CD14-positive monocyte (primary cell): ENCODE measurements around the gene CMPK2. TPM values are rescaled to one million over a fixed set of nuclear protein-coding genes. Genes with fewer than 3 reads are reported as not detected.

Source experiments
- DNase-seq, 3 donors: peaks; one replicate each; pipeline ENCODE4 v3.0.0-alpha.2; 2011 to 2022
- H2AFZ ChIP-seq: 2 replicates; pipeline ENCODE4 v1.6.0; 2012; ENCODE audit warnings: mild to moderate bottlenecking, low read depth, low read length, inconsistent platforms; ENCODE audit not compliant: insufficient read depth, poor library complexity, severe bottlenecking
- H3K27ac ChIP-seq, 2 donors: 1 replicate in 1 of 2; 2 replicates in 1 of 2; pipeline ENCODE4 v1.5.1; 2012 to 2013; ENCODE audit warnings: low read length in 2 of 2, control low read depth in 1 of 2, inconsistent platforms in 1 of 2, low read depth in 1 of 2, mild to moderate bottlenecking in 1 of 2
- H3K27me3 ChIP-seq, 2 donors: one replicate each; pipeline versions ENCODE4 v1.6.0 to v1.6.1; 2011 to 2013; ENCODE audit warnings: low read length in 2 of 2; ENCODE audit not compliant: control insufficient read depth in 2 of 2, insufficient read depth in 2 of 2
- H3K36me3 ChIP-seq, 2 donors: replicated peaks in 1 of 2; 1 replicate in 1 of 2; 2 replicates in 1 of 2; pipeline versions ENCODE4 v1.5.1 to v1.6.1; 2012 to 2013; ENCODE audit warnings: low read length in 2 of 2, control low read depth in 1 of 2, inconsistent platforms in 1 of 2, mild to moderate bottlenecking in 1 of 2; ENCODE audit not compliant: insufficient read depth in 2 of 2, control insufficient read depth in 1 of 2
- H3K4me1 ChIP-seq, 2 donors: 1 replicate in 1 of 2; 2 replicates in 1 of 2; pipeline versions ENCODE4 v1.5.1 to v1.6.1; 2012 to 2013; ENCODE audit warnings: low read length in 2 of 2, control low read depth in 1 of 2, inconsistent platforms in 1 of 2, mild to moderate bottlenecking in 1 of 2, moderate library complexity in 1 of 2; ENCODE audit not compliant: insufficient read depth in 2 of 2, control insufficient read depth in 1 of 2
- H3K4me2 ChIP-seq: replicated peaks from 2 replicates; pipeline ENCODE3; 2012; ENCODE audit warnings: low read length, moderate library complexity, mild to moderate bottlenecking; ENCODE audit not compliant: poor library complexity, severe bottlenecking; ENCODE audit errors: extremely low read depth
- H3K4me3 ChIP-seq, 3 experiments: fragments of 200-600 bp in 1 of 3; sonication (generic) in 1 of 3; replicated peaks in 1 of 3; 1 replicate in 2 of 3; 2 replicates in 1 of 3; pipeline ENCODE4 v1.5.1; 2011 to 2013; ENCODE audit warnings: low read length in 3 of 3, mild to moderate bottlenecking in 3 of 3, control low read depth in 2 of 3, low read depth in 2 of 3, inconsistent platforms in 1 of 3, moderate library complexity in 1 of 3
- H3K79me2 ChIP-seq: 2 replicates; pipeline ENCODE4 v1.6.0; 2012; ENCODE audit warnings: mild to moderate bottlenecking, control low read depth, inconsistent platforms, low read length, moderate library complexity; ENCODE audit not compliant: insufficient read depth
- H3K9ac ChIP-seq: 2 replicates; pipeline ENCODE4 v1.6.0; 2017; ENCODE audit warnings: low read length, mild to moderate bottlenecking; ENCODE audit not compliant: insufficient read depth, poor library complexity, severe bottlenecking
- H3K9me3 ChIP-seq, 2 donors: replicated peaks in 1 of 2; 1 replicate in 1 of 2; 2 replicates in 1 of 2; pipeline versions ENCODE4 v1.5.1 to v1.6.1; 2012 to 2013; ENCODE audit warnings: low read length in 2 of 2, control low read depth in 1 of 2; ENCODE audit not compliant: control insufficient read depth in 1 of 2, insufficient read depth in 1 of 2
- H4K20me1 ChIP-seq: 2 replicates; pipeline ENCODE4 v1.6.0; 2012; ENCODE audit warnings: mild to moderate bottlenecking, low read length, control low read depth, moderate library complexity; ENCODE audit not compliant: insufficient read depth
- H3K27ac Mint-ChIP-seq, 7 donors: one replicate each; pipeline ENCODE4 v1.8.0; 2020; ENCODE audit warnings: mild to moderate bottlenecking in 7 of 7, mixed read lengths in 7 of 7, moderate library complexity in 6 of 7, inconsistent platforms in 2 of 7
- H3K27me3 Mint-ChIP-seq, 3 donors: one replicate each; pipeline ENCODE4 v1.8.0; 2021 to 2022; ENCODE audit warnings: low read depth in 3 of 3, mild to moderate bottlenecking in 3 of 3, mixed read lengths in 3 of 3, moderate library complexity in 3 of 3, inconsistent platforms in 1 of 3
- H3K36me3 Mint-ChIP-seq, 2 donors: one replicate each; pipeline ENCODE4 v1.8.0; 2020; ENCODE audit warnings: mixed read lengths in 2 of 2, inconsistent platforms in 1 of 2, mild to moderate bottlenecking in 1 of 2
- H3K4me1 Mint-ChIP-seq: one replicate; pipeline ENCODE4 v1.8.0; 2020; ENCODE audit warnings: mild to moderate bottlenecking, mixed read lengths
- H3K4me3 Mint-ChIP-seq, 2 donors: one replicate each; pipeline ENCODE4 v1.8.0; 2020; ENCODE audit warnings: mild to moderate bottlenecking in 2 of 2, mixed read lengths in 2 of 2, moderate library complexity in 1 of 2
- H3K9me3 Mint-ChIP-seq, 7 donors: one replicate each; pipeline ENCODE4 v1.8.0; 2020 to 2022; ENCODE audit warnings: mixed read lengths in 7 of 7, mild to moderate bottlenecking in 6 of 7, moderate library complexity in 6 of 7, inconsistent platforms in 2 of 7
- WGBS: methylation state at CpG from one replicate; pipeline ENCODE4 v1.1.5; 2013; ENCODE audit warnings: missing lambda C conversion rate; ENCODE audit not compliant: insufficient coverage; 5-methylcytosine and 5-hydroxymethylcytosine counted together
- intact Hi-C, 2 donors: fragments of 100-400 bp; cut with micrococcal nuclease; formaldehyde crosslinking; loops; one replicate each; pipeline versions ENCODE4 v1.15.0 to v1.15.1; 2023
- polyA minus RNA-seq: library from RNA; depleted of rRNA, polyadenylated mRNA; stranded (reverse); fragments of >200 nt; gene quantifications from 2 replicates; pipeline ENCODE4 v1.2.3, GENCODE V29; 2012
- polyA plus RNA-seq, 3 donors: library from polyadenylated mRNA; depleted of rRNA in 1 of 3; unstranded in 2 of 3; stranded (reverse) in 1 of 3; fragments of 300-500 nt in 2 of 3; fragments of >200 nt in 1 of 3; fragmentation: Illumina TruSeq in 2 of 3; gene quantifications; 1 replicate in 2 of 3; 2 replicates in 1 of 3; pipeline ENCODE4 v1.2.3, GENCODE V29; 2012 to 2021
- total RNA-seq, 12 experiments: library from RNA in 1 of 12; stranded (reverse) in 1 of 12; fragments of 120-200 nt in 1 of 12; gene quantifications; one replicate each; pipeline ENCODE4 v1.2.4 and lab custom pipeline; 2013 to 2026; ENCODE audit warnings: mixed read lengths in 6 of 12, inconsistent platforms in 1 of 12
- TF ChIP-seq, protein P1 (sequence below): fragments of 200-600 bp; IDR thresholded peaks from one replicate; pipeline ENCODE4 v1.8.0; 2022; ENCODE audit warnings: antibody characterized with exemption, mild to moderate bottlenecking

Gene CMPK2, protein sequence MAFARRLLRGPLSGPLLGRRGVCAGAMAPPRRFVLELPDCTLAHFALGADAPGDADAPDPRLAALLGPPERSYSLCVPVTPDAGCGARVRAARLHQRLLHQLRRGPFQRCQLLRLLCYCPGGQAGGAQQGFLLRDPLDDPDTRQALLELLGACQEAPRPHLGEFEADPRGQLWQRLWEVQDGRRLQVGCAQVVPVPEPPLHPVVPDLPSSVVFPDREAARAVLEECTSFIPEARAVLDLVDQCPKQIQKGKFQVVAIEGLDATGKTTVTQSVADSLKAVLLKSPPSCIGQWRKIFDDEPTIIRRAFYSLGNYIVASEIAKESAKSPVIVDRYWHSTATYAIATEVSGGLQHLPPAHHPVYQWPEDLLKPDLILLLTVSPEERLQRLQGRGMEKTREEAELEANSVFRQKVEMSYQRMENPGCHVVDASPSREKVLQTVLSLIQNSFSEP
- 22.7 TPM for total RNA-seq (2013)
- polyA plus RNA-seq (10 to 100 TPM; 12.6 to 18.1 (median 17.0) TPM), polyA minus RNA-seq (18.4 and 33.3 TPM in 2 replicates), total RNA-seq (lab: John Stamatoyannopoulos, UW) (11.9 to 338 (median 20.3) reads per million in 11 experiments)

DNA sequence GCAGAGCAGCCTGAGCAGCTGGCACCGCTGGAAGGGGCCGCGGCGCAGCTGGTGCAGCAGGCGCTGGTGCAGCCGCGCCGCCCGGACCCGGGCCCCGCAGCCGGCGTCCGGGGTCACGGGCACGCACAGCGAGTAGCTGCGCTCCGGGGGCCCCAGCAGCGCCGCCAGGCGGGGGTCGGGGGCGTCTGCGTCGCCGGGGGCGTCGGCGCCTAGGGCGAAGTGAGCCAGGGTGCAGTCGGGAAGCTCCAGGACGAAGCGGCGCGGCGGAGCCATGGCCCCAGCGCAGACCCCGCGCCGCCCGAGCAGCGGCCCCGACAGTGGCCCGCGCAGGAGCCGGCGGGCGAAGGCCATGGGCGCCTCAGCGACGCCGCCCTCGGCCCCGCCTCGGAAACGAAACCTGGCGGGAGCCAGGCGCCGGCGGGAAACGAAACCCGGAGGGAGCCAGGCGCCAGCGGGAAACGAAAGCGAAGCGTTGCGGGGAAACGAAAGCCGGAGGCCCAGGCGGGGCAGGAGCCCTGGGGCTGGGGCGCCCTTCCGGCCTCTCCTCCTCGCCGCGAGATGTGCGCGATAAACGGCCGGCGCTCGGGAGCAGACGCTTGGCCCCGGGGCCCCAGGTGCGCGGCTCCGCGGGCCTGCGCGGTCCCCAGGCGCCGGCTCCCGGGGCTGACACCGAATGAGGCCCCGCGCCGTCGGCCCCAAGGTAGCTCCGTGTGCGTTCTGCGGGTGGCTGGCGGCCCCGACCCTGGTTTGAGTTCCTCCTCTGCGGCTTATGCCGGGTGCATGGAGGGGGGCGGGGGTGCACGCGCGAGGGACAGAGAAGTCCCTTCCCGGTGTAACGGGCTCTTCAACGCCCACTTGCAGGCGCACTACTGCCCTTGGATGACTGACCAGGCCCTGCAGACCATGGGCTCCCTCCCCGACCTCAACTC lies at the start of gene CMPK2:
Gene CMPK2, minus strand, starts transcription at position 562 of the 929 bp plus-strand sequence. Its CDS starts 211 bp downstream, at position 351.
- Histone ChIP-seq H3K79me2 (peaks cover 10% of the 10 kb centered on the region), H3K4me3 (peak within 1 kb of the TSS; percentile 79 to 93 (median 92)), H3K27me3 (no peaks in the 10 kb centered on the region), H4K20me1 (no peaks in the 10 kb centered on the region), H3K4me1 (peaks cover 23 to 25% of the 10 kb centered on the region in 2 donors), H3K9ac (peak within 1 kb of the TSS; percentile 83), H3K36me3 (peaks cover 23 to 30% of the 10 kb centered on the region in 2 donors), H3K9me3 (peaks cover 5 to 7% of the 10 kb centered on the region in 2 donors), H2AFZ (peak within 1 kb of the TSS; percentile 94), H3K4me2 (peak within 1 kb of the TSS; percentile 76), H3K27ac (peak within 1 kb of the TSS; percentile 75 to 78)
- WGBS, result under 1% methylated on average over 115 of the region's 115 CpGs
- Mint-ChIP-seq H3K9me3 (peaks cover 4 to 13% (median 11%) of the 10 kb centered on the region in 7 donors), H3K4me1 (peaks cover 34% of the 10 kb centered on the region), H3K27me3 (peaks cover 0 to 2% (median 0%) of the 10 kb centered on the region in 3 donors), H3K36me3 (peaks cover 33 to 36% of the 10 kb centered on the region in 2 donors), H3K27ac (peak within 1 kb of the TSS; percentile 77 to 96 (median 89)), H3K4me3 (peak within 1 kb of the TSS; percentile 93 to 98)
- DNase-seq, result peak; percentile 73 to 74 (median 74)
- intact Hi-C loops, result loop anchor here in 1 of 2 donors (5.0 kb wide), 1 partner anchor 38 kb away; no protein-coding TSS in a partner anchor
- TF ChIP-seq, protein P1, sequence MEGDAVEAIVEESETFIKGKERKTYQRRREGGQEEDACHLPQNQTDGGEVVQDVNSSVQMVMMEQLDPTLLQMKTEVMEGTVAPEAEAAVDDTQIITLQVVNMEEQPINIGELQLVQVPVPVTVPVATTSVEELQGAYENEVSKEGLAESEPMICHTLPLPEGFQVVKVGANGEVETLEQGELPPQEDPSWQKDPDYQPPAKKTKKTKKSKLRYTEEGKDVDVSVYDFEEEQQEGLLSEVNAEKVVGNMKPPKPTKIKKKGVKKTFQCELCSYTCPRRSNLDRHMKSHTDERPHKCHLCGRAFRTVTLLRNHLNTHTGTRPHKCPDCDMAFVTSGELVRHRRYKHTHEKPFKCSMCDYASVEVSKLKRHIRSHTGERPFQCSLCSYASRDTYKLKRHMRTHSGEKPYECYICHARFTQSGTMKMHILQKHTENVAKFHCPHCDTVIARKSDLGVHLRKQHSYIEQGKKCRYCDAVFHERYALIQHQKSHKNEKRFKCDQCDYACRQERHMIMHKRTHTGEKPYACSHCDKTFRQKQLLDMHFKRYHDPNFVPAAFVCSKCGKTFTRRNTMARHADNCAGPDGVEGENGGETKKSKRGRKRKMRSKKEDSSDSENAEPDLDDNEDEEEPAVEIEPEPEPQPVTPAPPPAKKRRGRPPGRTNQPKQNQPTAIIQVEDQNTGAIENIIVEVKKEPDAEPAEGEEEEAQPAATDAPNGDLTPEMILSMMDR, result no peak
